NCI-H187 (cell line): ENCODE measurements around the gene ZFP82.
A peak's percentile ranks its signal among the peaks of the same experiment; 100 is the strongest.

ENCODE experiments used
- DNase-seq, 2 experiments: peaks; one replicate each; lab custom pipeline; 2025; lab: John Stamatoyannopoulos, UW

Gene ZFP82

DNA sequence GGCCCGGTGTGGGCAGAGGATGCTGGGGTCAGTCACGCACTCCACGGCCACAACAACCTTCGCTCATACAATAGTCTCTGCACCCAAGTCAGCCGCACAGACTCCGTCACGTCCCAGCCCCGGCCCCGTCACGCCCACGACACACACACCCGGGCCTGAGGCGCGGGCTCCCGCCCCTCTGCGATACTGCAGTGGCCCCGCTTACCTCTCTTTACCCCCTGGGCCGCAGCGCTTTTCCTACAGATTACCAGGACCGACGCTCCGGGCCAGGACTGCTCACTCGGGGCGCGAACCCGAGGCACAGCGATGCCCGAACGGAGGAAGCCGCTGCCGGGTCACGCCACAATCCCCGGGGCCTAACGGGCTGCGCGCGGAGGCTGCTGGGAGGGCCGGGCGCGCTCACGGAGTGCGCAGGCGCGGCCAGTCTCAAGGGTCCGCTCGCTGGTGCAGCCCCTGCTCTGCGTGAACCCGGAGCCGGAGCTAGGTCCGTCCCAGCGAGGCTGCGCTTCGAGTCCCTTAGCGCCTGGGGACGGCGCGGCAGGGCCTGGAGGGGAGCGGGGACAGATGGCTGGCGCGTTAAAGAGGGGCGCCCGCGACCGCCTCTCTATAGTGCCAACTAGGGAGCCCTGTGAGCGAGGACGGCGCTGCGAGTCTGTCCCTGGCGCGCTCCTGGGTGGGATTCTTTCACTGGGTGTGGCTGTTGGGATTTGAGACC, at the start of gene ZFP82:
Gene ZFP82 (minus strand): TSS at position 358 of the 715 bp plus-strand sequence. CDS start 8,855 bp downstream, outside the sequence.
- peak; percentile 55 to 81 for DNase-seq

GRCh38 chr19:36460046-36460445, 41.6 kb upstream of the ZFP82 start:
- no peak for DNase-seq

- DNase-seq, result no peak
These were observed 38.4 kb upstream of the ZFP82 start for GRCh38 chr19:36456831-36457230.

GRCh38 chr19:36449059-36449670, 30.7 kb upstream of the ZFP82 start:
- DNase-seq, result no peak

- no peak for DNase-seq
These were observed 22.9 kb upstream of the ZFP82 start for GRCh38 chr19:36441339-36441738.

DNA sequence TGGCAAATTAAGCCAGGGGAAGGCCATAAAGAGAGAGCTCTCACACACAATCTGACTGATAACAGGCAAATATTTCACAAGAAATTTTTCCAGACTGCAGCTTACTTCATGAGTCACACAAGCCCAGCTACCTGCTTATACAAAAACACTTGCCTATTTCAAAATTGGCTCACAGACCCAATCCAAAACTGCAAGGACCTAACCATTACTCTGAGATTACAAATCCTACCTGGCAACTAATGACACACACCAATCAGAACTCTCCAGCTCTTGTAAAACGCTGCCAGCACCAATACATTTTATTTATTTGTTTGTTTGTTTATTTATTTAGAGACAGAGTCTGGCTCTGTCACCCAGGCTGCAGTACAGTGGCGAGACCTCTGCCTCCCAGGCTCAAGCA, 18.1 kb upstream of the ZFP82 start:
- DNase-seq, result no peak

- DNase-seq, result no peak
These were observed 5.5 kb upstream of the ZFP82 start for GRCh38 chr19:36423925-36424324.

DNA sequence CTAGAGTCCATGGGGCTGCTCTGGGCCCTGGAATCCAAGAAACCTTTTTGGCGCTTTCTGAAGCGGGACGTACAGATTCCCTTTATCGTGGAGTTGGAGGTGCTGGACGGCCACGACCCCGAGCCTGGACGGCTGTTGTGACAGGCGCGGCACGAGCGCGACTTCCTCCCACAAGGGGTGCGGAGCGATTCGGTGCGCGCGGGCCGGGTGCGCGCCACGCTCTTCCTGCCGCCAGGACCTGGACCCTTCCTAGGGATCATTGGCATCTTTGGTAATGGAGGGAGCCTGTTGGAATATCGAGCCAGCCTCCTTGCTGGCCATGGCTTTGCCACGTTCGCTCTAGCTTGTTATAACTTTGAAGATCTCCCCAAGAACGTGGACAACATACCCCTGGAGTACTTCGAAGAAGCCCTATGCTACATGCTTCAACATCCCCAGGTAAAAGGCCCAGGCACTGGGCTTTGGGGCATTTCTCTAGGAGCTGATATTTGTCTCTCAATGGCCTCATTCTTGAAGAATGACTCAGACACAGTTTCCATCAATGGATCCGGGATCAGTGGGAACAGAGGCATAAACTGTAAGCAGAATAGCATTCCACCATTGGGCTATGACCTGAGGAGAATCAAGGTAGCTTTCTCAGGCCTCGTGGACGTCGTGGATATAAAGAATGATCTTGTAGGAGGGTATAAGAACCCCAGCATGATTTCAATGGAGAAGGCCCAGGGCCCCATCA, 3.5 kb upstream of the ZFP82 start:
- DNase-seq, result no peak

GRCh38 chr19:36420961-36421748, 2.7 kb upstream of the ZFP82 start:
- no peak for DNase-seq

DNA sequence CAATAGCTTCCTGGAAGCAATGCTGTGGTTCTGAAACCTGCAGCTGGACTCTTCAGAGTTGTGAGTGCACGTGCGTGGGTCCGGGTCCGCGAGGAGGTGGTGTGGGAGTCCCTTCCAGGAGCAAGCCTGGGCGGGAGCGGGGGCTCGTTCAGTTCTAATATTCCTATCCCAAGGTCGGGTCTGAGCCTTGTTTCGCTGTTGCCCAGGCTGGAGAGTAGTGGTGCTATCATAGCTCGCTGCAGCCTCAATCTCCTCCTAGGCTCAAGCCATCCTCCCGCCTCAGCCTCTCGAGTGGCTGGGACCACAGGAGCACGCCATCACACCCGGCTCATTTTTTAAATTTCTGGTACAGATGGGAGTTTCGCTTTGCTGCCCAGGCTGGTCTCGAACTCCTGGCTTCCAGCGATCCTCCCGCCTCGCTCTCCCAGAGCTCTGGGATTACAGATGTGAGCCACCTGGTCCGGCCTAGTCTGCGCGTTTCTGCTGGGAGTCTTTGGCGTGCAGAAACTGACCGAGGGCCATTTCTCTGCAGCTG, 625 bp downstream of the ZFP82 start:
- no peak for DNase-seq

DNA sequence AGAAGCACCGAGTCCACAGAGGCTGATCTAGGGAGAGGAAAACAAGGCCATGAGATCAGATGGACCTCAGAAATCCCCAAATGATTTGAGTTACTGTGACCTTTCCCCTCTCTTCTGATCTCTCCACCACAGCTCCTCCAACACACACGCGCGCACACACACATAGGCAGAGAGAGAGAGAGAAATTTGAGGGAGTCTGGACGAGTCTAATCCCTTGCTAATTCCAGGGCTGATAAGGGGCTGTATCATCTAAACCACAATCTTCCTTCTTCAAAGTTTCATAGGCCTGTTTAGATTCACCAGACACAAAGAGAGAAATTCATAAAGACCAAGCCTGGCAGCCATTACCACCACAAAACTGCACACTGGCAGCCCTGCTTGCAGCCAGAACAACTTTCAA, 8.6 kb downstream of the ZFP82 start:
- no peak for DNase-seq

- DNase-seq, result no peak
These were observed 10.3 kb downstream of the ZFP82 start for GRCh38 chr19:36408101-36408500.

DNA sequence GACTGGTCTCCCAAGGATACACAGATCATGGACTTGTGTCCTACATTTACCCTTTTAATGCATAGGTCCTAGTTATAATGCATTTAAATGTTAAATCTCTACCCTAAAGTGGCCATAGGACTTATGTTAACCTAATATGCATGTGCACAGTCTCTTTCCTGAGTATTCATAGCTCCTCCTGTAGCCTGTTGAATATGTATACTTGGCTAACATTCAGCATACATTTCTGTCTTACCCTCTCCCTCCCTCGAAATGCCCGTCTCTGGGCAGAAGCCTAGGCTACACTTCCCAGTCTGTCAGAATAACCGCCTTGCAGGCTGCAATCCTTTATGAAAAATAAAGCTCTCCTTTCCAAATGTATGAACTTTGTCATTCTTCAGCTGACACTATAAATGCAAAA, 13.9 kb downstream of the ZFP82 start:
- no peak for DNase-seq

DNA sequence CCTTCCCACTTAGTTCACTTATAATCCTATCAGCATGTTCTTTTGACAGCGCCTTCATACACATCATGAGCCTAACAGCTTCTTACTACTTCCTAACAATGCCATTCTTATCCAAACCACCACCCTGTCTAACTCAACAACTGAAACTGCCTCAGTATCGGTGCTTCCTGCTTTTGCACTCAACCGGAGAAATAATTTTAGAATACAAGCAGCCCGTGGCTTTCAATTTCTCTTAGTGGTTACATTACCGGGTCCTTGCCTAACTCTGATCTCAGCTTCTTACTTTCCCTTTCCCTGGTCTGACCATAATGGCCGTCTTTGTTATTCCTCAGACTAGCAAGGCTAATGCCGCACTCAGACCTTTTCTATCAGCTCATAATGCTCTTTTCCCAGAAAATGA, 17.0 kb downstream of the ZFP82 start:
- no peak for DNase-seq

- DNase-seq, result no peak
These were observed 19.9 kb downstream of the ZFP82 start for GRCh38 chr19:36398571-36398970.

DNA sequence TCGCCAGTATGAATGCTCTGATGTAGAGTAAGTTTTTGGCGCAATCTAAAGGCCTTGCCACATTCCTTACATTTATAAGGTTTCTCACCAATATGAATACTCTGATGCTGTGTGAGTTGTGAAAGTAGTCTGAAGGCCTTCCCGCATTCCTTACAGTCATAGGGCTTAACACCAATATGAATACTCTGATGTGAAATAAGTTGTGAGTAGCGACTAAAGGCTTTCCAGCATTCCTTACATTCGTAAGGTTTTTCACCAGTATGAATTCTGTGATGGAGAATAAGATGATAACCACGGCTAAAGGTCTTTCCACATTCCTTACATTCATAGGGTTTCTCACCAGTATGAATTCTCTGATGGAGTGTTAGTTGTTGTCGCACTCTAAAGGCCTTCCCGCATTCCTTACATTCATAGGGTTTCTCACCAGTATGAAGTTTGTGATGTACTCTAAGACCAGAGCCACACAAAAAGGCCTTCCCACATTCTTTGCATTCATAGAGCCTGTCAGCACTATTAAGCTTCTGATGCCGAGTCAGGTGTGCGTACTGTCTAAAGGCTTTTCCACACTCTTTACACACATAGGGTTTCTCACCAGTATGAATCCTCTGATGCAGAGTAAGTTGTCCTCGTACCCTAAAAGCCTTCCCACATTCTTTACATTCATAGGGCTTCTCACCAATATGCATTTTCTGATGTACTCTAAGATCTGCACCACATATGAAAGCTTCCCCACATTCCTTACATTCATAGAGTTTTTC, 25.3 kb downstream of the ZFP82 start:
- DNase-seq, result no peak

- DNase-seq, result no peak
These were observed 39.0 kb downstream of the ZFP82 start for GRCh38 chr19:36379510-36379819.

GRCh38 chr19:36378625-36379509, 39.6 kb downstream of the ZFP82 start, which contains the start of gene ZFP14:
ZFP14 (minus strand) TSS chr19:36379201; CDS start chr19:36367892, 11,309 bp downstream.
- peak; percentile 92 to 96 for DNase-seq

GRCh38 chr19:36377541-36378178, 40.8 kb downstream of the ZFP82 start:
- DNase-seq, result no peak

DNA sequence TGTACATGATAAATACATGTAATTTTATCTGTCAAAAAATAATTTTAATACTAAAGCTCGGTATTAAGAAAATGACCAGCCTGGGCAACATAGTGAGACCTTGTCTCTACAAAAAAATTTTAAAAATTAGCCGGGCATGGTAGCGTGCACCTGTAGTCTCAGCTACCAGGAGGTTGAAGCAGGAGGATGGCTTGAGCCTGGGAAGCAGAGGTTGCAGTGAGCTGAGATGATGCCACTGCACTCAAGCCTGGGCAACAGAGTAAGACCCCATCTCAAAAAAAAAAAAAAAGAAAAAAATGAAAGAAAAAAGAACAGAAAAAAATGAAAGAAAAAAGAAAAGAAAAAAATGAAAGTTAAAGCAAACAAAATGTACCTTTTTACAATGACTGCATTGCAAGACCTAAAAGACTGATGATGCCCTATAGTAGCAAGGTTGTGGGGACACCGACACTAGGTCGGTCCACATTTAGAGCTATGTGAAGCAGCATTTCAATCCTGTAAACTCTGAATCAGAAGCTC, 44.7 kb downstream of the ZFP82 start:
- no peak for DNase-seq
